Right ventricle myocardium superior (tissue), 1 donor: ENCODE data around the gene HOXA10. TPM values are rescaled to one million over a fixed set of nuclear protein-coding genes. Genes with fewer than 3 reads are reported as not detected.

Experiments
- ATAC-seq: fragments of 200-7000 bp; cut with Tn5 transposase; one replicate; pipeline ENCODE4 v1.9.1; 2020; ENCODE audit warnings: mild to moderate bottlenecking; ENCODE audit not compliant: poor library complexity
- DNase-seq: peaks from one replicate; pipeline ENCODE4 v3.0.0-alpha.2; 2020
- intact Hi-C: fragments of 100-400 bp; cut with DNase I; formaldehyde crosslinking; loops from one replicate; pipeline ENCODE4 v1.11.2; 2022
- total RNA-seq: library from RNA; stranded (reverse); fragmentation: NEBNext Ultra II Directional; extraction: Animal tissue kit (Norgen Biotek cat#: 25700); gene quantifications from one replicate; pipeline ENCODE4 v1.2.1, GENCODE V29; 2021
- donor health status: DM: no; HTN: yes; CAD: no; lungs with severe emphysema.

Gene HOXA10
- total RNA-seq, 1 donor from 2014 or later = not detected

- DNase-seq (no peak), ATAC-seq (no peak)
- intact Hi-C loops = loop anchor here (10.0 kb wide), 2 partner anchors 830 to 880 kb away; no protein-coding TSS in a partner anchor
Measured at GRCh38 chr7:27194686-27195379, 20.7 kb upstream of the HOXA10 start.

GRCh38 chr7:27194002-27194352 is 19.9 kb upstream of the HOXA10 start:
- DNase-seq (no peak), ATAC-seq (no peak)
- intact Hi-C loops = loop anchor here (10.0 kb wide), 2 partner anchors 831 to 881 kb away; no protein-coding TSS in a partner anchor

GRCh38 chr7:27193335-27194001 is 19.3 kb upstream of the HOXA10 start:
- DNase-seq = no peak
- ATAC-seq = no peak
- intact Hi-C loops = loop anchor here (10.0 kb wide), 2 partner anchors 831 to 881 kb away; no protein-coding TSS in a partner anchor

- intact Hi-C loops = loop anchor here (10.0 kb wide), 2 partner anchors 832 to 882 kb away; no protein-coding TSS in a partner anchor
- DNase-seq (no peak), ATAC-seq (no peak)
Measured at GRCh38 chr7:27192546-27193334, 18.6 kb upstream of the HOXA10 start.

GRCh38 chr7:27191833-27192545 is 17.9 kb upstream of the HOXA10 start:
- DNase-seq (no peak), ATAC-seq (no peak)
- intact Hi-C loops = loop anchor here (10.0 kb wide), 2 partner anchors 833 to 883 kb away; no protein-coding TSS in a partner anchor

GRCh38 chr7:27191161-27191731 is 17.1 kb upstream of the HOXA10 start:
- intact Hi-C loops = loop anchor here (10.0 kb wide), 2 partner anchors 834 to 884 kb away; no protein-coding TSS in a partner anchor
- DNase-seq (no peak), ATAC-seq (no peak)

GRCh38 chr7:27189997-27190748 is 16.1 kb upstream of the HOXA10 start:
- intact Hi-C loops = loop anchor here (10.0 kb wide), 2 partner anchors 835 to 885 kb away; no protein-coding TSS in a partner anchor
- ATAC-seq (no peak), DNase-seq (no peak)

GRCh38 chr7:27189295-27189996 is 15.3 kb upstream of the HOXA10 start:
- no peak for DNase-seq
- intact Hi-C loops = no loop called here
- no peak for ATAC-seq

GRCh38 chr7:27188386-27189294 is 14.5 kb upstream of the HOXA10 start:
- ATAC-seq (no peak), DNase-seq (no peak)
- intact Hi-C loops = no loop called here

- no peak for ATAC-seq
- no peak for DNase-seq
Measured at GRCh38 chr7:27187475-27188385, 13.6 kb upstream of the HOXA10 start.

GRCh38 chr7:27186668-27187474 is 12.8 kb upstream of the HOXA10 start:
- DNase-seq (no peak), ATAC-seq (no peak)
- intact Hi-C loops = no loop called here

More at GRCh38 chr7:27187475-27188385, 13.6 kb upstream of the HOXA10 start:
- intact Hi-C loops = no loop called here

- DNase-seq (no peak), ATAC-seq (no peak)
- intact Hi-C loops = no loop called here
Measured at GRCh38 chr7:27185854-27186667, 11.9 kb upstream of the HOXA10 start.

GRCh38 chr7:27185013-27185853 is 11.1 kb upstream of the HOXA10 start, which contains the start of gene HOXA11:
HOXA11 (minus strand) TSS chr7:27185232; CDS start chr7:27185144, 88 bp downstream.
- intact Hi-C loops = no loop called here
- no peak for ATAC-seq
- DNase-seq = no peak
